Stimulated activated CD4-positive, alpha-beta T cell treated with anti-CD3 and anti-CD28 coated beads, Interleukin-1b, Interleukin-23, amount 100 ng/mL, for 1 hour (primary cell): ENCODE data around the gene MRPL49.
"Not testable (repeated sequence)": the region's sequence is repeated elsewhere in the genome, so short reads cannot be mapped to it uniquely, and the experiment has no call there.

Experiments
- DNase-seq, 2 donors: peaks; one replicate each; pipeline ENCODE4 v3.0.0-alpha.2; 2020; ENCODE audit warnings: low read depth in 2 of 2

The MRPL49 gene

DNA sequence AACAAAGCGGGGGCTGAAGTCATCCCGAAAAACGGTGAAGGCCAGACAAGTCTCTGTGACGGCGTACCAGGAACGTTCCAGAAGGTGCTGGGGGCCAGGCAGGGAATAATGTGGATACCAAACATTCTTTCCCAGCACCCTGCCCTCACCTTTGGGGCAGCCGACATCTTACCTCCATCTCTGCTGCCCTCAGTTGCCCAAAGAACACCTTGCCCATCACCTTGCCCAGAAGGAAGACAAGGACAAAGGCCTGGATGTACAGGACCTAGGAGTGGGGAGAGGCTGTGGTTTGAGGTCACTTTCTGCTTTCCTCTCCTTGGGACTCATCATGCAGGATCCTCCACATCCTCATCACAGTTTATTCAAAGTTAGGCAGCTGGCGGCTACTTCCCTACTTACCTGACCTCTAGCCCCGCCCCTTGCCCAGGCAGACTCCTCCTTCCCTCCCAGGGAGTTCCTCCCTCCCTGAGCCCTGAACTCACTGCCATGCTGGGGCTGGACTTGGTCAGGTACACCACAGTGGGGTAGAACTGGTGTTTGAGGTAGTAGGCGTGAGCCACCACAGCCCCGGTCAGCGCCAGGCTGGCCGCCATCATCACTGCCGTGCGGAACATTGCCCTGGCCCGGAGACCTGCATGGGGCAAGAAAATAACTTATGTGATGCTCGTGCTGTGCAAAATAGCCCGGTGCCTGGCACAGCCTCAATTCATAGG is 11.0 kb downstream of the MRPL49 start:
- no peak for DNase-seq

DNA sequence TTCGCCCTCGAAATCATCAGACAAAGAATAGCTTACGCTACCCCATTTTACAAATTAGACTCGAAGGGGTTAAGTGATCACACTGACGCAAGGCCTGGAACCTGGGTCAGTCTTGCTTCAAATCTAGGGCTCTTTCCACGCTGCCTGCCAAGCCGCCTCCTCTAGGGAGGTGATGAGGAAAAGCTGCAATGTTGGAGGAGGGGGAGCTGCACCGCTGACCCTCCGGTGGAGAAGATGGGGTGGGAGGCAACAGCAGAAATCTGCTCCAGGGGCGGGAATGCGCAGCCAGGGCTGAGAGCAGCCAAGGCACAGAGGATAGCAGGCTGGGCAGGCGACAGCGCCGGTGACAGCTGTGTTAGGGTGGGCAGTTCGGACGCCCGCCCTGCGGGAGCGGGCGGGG is 11.6 kb downstream of the MRPL49 start:
- DNase-seq = no peak

DNA sequence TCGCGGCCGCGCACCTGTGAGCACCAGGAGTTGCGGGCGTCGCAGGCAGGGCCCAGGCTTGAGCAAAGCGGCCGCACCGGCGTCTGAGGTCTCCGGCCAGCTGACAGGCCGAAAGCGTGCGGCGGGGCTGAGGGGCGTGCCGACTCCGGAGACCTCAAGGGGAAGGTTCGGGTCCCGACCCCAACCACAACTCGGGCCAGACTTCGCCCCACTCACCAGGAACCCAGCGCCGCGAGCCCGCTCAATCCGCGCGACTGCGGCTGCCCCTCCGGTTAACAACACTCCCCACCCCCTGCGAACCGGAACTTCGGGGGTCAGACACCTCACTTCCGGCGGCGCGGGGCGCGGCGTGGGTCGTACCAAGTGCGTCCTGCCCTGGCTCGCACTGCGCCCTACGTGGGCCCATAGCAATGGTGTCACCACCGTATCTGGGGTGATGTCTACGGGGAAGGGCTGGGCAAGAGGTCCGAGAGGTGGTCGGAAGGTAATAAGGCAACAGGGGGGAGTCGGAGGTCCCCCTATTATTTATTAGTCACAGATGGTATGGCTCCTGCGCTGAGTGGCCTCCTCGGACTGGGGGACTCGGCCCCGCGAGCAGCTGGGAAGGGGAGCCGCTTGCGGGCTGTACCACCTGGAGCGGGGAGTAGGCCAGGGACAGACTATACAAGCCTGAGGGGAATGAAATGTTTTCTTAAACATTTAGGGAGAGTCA is 12.3 kb downstream of the MRPL49 start, which contains the start of gene SYVN1:
Gene SYVN1 (minus strand): TSS at position 280 of the 712 bp plus-strand sequence. CDS start 918 bp downstream, outside the sequence.
- peak; percentile 73 to 86 for DNase-seq

DNA sequence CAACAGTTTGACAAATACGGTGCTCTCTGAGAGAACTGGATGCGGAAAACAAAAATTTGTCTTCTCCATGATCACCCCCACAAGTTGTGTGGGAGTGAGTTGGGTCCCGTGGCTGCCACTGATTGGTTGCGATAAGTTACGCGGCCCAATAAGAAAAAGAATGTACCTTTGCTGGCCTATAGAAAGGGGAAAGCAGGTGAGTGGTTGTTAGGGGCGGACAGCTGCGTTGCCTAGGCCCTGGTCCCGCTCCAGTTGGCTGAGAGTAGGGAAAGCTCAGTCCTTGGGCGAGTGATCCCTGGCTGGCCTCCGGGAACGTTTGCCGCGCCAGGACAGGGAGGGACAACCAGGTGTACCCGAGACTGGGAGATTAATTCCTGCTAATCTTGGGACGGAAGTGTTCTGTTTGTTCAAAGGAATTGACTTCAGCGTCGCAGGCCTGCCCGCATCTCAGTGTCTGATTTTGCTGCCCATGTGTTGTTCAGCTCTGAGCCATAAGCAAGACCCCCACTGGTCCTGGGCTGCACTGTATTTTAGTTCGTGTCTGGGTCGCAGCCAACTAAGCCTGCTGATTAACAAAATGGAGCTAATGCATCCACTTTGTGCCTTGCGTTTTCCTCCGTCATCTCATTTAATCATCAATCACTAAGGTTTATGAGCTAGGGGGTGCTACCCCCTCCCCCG is 13.0 kb downstream of the MRPL49 start:
- peak; percentile 46 to 60 for DNase-seq

DNA sequence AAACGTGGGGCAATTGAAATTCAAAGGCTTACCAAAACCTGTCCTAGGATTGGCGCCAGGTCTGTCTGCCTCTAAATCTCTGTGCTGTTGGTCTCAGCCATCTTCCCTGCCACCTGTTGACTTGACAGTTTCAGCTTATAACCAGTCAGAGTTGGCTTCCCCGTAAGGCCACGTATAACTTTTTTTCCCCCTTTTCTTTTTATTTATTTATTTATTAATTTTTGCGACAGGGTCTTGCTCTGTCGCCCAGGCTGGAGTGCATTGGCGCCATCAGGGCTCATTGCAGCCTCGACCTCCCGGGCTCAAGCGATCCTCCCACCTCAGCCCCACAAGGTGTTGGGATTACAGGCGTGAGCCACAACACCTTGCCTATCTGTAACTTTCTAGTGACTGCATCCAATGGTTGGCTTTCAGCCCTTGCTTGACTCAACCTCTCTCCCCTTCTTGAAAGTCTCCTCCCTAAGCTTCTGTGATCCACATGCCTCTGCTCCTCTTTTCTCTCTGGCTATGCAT is 13.6 kb downstream of the MRPL49 start:
- DNase-seq = no peak

DNA sequence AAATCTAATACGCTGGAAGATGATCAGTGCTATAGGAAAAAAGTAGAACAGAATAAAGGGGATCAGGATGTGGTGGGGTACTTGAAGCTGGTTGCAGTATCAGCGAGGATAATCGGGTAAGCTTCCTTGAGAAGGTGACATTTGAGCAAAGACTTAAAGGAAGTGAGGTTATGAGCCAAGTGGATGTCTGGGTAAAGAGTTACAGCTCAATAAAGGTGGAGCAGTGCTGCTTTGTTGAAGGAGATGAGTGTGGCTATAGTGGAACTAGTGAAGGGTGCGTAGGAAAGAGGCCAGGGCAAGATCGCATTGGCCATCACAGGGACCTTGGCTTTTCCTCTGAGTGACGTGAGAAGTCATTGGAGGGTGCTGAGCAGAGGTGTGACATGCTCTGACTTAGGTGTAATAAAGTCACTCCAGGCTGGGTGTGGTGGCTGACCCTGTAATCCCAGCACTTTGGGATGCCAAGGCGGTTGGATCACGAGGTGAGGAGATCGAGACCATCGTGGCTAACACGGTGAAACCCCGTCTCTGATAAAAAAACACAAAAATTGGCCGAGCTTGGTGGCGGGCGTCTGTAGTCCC is 14.5 kb downstream of the MRPL49 start:
- no peak for DNase-seq

DNA sequence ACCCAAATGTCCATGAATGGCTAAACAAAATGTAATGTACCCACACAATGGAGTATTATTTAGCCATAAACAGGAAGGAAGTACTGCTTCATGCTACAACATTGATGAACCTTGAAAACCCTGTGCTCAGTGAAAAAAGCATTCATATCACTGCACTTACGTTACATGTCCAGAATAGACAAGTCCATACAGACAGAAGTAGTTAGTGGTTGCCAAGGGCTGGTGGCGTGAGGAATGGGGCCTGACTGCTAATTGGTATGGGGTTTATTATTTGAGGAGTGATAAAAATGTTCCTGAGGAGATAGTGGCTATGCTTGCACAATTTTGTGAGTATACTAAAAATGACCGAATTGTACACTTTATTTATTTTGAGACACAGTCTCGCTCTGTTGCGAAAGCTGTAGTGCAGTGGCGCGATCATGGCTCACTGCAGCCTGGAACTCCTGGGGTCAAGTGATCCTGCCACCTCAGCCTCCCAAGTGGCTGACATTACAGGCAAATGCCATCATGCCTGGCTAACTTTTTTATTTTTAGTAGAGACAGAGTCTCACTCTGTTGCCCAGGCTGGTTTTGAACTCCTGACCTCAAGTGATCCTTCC is 19.9 kb downstream of the MRPL49 start:
- DNase-seq = no peak

DNA sequence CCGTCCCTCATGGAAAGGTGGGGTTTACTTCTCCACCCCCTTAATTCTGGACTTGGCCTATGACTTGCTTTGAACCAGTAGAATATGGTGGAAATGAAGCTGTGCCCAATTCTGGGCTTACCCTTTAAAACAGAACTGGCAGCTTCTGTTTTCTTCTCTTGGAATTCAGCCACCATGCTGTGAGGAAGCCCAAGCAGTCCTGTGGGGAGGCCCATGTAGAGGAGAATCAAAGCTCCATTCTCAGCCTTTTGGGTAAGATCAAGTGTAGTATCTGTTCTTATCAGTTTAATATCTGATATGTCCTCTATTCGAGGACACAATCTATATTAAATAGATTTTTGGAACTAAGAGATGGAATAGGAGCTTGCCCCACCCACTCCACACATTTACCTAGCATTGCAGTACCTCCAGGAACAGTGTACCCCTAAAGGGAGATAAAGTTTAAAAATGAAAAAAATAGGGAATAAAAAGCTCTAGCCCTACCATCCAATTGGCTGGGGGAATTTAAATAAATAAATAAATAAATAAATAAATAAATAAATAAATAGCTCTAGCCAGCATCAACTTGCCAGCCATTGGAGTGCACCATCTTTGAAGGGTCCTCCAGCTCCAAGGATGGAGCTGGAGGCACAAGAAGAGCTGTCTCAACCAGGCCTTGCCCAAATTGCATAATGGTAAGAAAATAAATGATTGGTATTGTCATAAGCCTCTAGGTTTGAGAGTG is 25.4 kb downstream of the MRPL49 start:
- DNase-seq = no peak

DNA sequence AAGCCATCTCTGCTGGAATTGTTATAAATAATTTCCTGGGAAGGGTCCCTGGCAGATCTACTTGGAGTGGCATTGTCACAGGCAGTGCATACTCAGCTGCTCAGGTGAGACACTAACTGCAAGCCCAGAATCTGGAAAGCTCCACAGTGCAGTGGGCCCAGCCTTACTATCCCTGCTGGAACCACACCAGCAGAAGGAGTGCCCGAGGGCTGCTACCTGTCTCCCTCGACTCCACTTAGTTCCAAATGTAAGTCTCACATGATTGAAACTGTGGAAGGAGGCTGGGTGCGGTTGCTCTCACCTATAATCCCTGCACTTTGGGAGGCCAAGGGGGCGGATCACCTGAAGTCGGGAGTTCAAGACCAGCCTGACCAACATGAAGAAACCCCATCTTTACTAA is 26.5 kb downstream of the MRPL49 start:
- no peak for DNase-seq

DNA sequence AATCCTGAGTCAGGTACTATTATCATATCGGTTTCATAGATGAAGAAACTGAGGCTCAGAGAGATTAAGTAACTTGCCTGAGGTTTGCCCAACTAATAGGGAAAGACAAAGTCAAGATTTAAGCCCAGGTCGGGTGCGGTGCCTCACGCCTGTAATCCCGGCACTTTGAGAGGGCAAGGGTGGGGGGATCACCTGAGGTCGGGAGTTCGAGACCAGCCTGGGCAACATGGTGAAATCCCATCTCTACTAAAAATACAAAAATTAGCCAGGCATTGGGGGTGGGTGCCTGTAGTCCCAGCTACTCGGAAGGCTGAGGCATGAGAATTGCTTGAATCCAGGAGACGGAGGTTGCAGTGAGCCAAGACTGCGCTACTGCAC is 28.0 kb downstream of the MRPL49 start:
- DNase-seq = not testable (repeated sequence)

DNA sequence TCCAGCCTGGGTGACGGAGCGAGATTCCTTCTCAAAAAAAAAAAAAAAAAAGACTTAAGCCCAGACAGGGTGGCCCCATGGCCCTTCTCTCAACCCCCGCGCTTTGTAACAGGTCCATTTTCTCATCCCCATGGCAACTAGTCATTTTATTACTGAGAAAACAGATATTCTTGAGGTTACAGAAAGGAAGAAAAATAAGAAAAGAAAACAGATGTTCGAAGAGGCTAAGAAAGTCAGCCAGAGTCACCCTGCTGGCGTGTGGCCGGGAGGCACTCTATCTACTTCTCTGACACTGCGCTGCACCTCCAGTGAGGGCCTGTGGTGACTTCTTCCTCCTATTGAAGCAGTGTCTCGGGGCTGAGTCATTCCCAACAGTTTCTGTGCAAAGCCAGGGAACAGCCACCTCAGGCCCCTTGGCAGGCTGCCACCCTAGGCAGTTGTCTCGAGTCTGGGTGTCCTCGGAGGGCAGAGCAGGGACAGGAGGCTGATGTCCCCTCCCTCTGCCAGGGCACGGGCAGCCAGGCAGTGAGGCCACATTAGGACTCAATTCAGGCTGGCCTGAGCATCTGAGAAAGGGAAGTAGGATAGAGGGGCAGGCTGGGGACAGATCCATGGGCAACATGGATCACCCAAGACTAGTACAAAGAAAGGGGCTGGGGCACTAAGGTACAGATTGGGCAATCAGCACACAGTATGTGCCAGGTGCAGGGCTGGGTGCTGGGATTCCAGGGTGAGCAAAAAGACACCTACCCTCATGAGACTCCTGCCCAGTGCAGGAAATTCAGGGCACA is 28.6 kb downstream of the MRPL49 start:
- DNase-seq = no peak

DNA sequence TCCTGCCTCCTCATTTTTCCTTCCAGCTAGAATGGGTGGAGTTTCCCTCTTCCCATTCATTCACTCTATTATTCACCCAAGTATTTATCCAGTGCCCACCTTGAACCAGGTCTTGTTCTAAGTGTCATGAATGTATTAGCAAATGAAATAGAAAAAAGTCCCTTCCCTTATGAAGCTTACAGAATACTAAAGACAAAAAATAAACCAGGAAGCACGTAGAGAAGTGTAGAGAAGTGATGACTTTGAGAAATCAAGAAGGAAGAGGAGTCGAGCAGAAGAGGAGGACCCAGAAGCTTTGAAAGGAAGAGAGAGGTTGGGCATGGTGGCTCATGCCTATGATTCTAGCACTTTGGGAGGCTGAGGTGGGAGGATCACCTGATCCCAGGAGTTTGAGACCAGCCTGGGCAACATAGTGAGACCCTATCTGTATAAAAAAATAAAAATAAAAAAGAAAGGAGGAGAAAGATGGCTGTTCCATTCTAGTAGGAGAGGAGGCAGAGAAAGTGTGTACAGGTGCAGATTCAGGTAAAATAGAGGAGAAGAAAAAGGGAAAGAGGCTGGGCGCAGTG is 29.3 kb downstream of the MRPL49 start:
- no peak for DNase-seq

DNA sequence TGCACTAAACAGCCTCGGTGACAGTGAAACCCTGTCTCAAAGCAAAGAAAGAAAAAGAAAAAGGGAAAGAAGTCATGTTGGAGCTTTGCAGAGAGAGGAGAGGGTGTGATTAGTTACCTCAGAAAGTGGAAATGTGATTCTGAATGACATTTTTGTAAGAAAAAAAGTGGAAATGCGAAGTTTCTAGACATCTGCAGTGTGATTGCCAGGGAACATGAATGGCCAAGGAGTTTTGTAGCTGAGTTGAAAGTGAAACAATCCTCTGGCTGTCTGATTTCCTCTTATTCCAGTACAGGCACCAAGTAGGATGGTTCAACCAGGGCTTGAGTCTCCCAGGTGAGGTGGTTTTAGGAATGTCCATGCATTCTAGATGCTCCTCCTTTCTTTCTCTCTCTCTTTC is 30.0 kb downstream of the MRPL49 start:
- no peak for DNase-seq

DNA sequence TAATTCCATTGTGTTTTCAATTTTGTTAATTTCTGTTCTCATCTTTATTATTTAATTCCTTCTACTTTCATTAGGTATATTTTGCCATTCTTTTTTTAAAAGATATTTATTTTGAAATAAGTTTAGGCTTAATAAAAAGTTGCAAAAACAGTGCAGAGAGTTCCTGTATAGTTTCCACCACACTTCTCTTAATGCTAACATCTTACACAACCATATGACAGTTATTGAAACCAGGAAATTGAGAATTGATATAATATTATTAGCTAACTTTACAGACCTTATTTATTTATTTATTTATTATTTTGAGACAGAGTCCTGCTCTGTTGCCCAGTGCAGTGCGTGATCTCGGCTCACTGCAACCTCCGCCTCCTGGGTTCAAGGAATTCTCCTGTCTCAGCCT is 34.1 kb downstream of the MRPL49 start:
- DNase-seq = no peak

DNA sequence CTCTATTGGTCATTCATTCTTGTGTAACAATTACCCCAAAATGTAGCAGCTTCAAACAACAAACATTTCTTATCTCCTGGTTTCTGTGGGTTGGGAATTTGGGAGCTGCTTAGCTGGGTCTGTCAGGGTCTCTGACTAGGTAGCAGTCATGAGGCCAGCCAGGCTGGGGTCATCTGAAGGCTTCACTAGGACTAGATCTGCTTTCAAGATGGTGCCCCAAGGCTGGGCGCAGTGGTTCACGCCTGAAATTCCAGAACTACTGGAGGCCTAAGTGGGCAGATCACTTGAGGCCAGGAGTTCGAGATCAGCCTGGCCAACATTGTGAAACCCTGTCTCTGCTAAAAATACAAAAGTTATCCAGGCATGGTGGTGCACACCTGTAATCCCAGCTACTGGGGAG is 34.8 kb downstream of the MRPL49 start:
- no peak for DNase-seq

DNA sequence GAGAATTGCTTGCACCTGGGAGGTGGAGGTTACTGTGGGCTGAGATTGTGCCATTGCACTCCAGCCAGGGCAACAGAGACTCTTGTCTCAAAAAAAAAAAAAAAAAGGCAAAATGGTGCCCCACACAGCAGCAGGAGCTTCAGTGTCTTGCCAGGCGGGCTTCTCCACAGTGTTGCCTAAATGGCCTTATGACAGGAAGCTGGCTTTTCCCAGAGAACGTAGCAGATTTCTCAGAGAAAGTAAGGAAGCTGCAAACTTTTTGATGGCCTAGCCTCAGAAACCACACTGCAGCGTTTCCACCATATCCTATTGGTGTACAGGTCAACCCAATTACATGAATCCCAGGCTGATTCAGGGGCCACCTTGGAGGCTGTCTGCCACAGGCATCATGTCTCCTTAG is 35.2 kb downstream of the MRPL49 start:
- no peak for DNase-seq

DNA sequence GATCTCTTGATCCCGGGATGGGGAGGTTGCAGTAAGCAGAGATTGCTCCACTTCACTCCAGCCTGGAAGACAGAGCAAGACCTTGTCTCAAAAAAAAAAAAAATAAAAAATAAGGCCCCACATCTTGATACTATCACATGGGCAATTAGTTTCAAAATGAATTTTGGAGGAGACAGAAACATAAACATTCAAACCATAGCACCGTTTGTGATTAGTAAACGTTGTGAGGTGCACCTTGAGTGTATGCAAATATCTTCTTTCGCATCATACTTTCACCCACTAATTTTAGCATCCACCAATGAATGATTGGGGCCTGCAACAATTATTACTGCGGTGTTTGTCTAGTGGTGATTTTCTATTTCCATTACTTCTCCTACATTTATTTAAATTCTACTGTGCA is 36.9 kb downstream of the MRPL49 start:
- no peak for DNase-seq

DNA sequence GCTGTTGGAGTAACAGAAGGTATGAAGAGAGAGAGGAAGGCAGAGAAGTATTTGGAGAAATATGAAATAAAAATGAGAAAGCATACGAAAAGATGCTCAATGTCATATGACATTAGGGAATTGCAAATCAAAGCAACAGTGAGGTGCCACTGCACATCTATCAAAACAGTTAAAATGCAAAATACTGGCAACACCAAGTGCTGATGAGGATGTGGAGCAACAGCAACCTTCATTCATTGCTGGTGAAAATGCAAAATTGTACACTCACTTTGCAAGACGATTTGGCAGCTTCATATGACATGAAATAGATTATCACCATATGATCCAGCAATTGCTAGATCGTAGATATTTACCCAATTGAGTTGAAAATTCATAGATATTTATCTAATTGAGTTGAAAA is 38.5 kb downstream of the MRPL49 start:
- DNase-seq = no peak

DNA sequence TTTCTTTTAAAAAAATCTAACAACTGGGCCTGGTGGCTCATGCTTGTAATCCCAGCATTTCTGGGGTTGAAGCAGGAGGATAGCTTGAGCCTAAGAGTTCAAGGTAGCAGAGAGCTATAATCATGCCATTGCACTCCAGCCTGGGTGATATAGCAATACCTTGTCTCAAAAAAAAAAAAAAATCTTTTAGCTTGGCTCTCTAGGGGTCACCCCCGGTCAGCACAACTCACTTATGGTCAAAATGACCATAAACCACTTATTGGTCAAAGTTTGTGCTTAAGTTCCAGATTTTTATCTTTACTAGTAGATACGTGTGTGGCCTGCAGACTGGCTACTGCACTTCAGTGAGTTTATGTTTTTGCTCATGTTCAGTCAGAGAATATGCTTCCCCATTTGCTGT is 41.6 kb downstream of the MRPL49 start:
- no peak for DNase-seq
